Measurements from ENCODE around the gene PCDHGC4.

PCDHGC4 gene

DNA sequence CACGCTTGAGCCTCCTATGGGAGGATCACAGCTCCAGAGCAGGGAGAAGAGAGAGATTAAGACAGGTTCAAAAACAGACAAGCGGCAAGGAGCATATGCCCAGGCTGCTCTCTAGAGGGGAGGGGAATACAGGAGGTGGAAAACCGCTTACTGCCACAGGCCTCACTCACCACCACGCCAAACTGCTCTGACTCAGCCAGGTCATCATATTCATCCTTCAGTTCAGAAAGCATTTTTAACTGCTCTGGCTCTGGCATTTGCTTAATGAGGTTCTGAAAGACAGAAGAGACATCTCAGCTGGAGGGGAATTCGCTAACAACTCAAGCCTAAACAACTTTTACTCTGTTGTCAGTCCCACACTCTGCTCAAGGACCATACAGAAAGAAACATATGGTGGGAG is 44.2 kb downstream of the PCDHGC4 start:
- no peak for DNase-seq (ENCODE audit: low read depth, low spot score)

DNA sequence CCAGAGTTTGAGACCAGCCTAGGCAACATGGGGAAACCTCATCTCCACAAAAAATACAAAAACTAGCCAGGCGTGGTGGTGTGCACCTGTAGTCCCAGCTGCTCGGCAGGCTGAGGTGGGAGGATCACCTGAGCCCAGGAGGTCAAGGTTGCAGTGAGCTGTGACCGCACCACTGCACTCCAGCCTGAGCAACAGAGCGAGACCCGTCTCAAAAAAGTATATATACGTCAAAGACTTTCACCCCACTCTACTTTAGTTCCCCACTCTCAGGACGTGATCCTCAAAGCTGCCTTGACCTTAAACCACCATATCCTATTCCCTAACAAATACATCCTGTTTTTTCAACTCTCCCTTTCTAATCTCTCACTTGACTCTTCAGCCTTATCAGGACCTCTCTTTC is 45.0 kb downstream of the PCDHGC4 start:
- no peak for DNase-seq (ENCODE audit: low read depth, low spot score)

DNA sequence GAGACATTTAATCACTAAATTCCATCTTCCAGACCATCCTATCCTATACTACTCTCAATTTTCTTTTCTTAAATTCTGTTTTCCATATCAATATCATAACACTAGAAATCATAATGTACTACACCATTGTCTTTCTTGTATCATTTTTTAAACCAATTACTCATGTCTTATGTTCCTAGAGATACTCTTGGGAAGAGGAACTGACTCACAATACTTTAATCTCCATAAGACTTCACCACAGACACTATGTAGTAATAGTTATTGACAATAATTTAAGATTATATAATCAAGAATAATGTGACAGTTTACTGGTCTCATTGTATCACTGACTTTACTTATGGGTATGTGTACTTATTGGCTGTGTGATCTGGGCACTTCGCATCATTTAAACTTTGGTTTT is 47.9 kb downstream of the PCDHGC4 start:
- DNase-seq (ENCODE audit: low read depth, low spot score) = no peak

GRCh38 chr5:141533897-141534296 is 49.1 kb downstream of the PCDHGC4 start:
- DNase-seq (ENCODE audit: low read depth, low spot score) = no peak

DNA sequence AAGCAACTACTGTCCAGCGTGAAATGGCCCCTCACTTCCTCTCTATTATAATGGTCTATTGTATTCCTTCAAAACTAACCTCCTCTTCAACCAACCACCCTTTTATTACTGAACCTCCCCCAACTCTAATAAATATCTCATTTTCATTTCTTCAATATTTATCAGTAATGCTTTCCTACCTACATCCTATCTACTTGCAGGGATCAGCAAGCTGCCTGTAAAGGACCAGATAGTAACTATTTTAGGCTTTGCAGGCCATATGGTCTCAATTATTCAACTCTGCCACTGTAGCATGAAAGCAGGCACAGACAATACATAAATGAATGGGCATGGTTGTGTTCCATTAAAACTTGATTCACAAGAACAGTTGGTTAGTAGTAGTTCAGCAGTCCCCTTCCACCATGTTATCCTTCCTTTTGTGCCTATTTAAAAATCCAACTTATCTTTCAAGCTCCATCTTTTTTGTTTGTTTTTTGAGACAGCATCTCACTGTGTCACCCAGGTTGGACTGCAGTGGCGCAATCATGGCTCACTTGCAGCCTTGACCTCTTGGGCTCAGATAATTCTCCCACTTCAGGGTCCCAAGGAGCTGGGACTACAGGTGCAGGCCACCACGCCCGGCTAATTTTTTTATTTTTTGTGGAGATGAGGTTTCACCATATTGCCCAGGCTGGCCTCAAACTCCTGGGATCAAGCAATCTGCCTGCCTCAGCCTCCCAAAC is 49.8 kb downstream of the PCDHGC4 start:
- no peak for DNase-seq (ENCODE audit: low read depth, low spot score)

All from activated CD4-positive, CD25-positive, alpha-beta regulatory T cell treated with anti-CD3 and anti-CD28 coated beads, Interleukin-2, amount 50 U/mL, for 16 hours (primary cell).